NCI-H82 (cell line): Measurements from ENCODE around the gene CFAP99.

Experiments used
- DNase-seq: peaks from one replicate; lab custom pipeline; 2025; lab: John Stamatoyannopoulos, UW

Gene CFAP99

GRCh38 chr4:2510351-2511259 is 91.8 kb downstream of the CFAP99 start:
- DNase-seq, result no peak

GRCh38 chr4:2511645-2512131 is 92.9 kb downstream of the CFAP99 start:
- no peak for DNase-seq
